Keratinocyte (primary cell): ENCODE data around the gene TRIM60. TPM values are rescaled to one million over a fixed set of nuclear protein-coding genes. Genes with fewer than 3 reads are reported as not detected.

Experiments
- DNase-seq: peaks from one replicate; pipeline ENCODE4 v3.0.0-alpha.2; 2011; ENCODE audit warnings: low read depth, missing footprints, low spot score
- FAIRE-seq: peaks from 2 replicates; lab custom pipeline; 2011; peaks lifted over from hg19 to GRCh38; lab: Jason Lieb, UNC
- H2AFZ ChIP-seq: 2 replicates; pipeline ENCODE4 v1.6.0; 2012; ENCODE audit warnings: low read length, control low read depth, inconsistent platforms; ENCODE audit not compliant: control insufficient read depth
- H3K27ac ChIP-seq: 2 replicates; pipeline ENCODE4 v1.5.1; 2011; ENCODE audit warnings: low read length; ENCODE audit not compliant: control insufficient read depth, insufficient read depth
- H3K27me3 ChIP-seq: 3 replicates; pipeline ENCODE4 v1.6.0; 2011; ENCODE audit warnings: low read length; ENCODE audit not compliant: control insufficient read depth, insufficient read depth; ENCODE audit errors: extremely low read depth
- H3K36me3 ChIP-seq, 2 experiments: 2 replicates in 1 of 2; 3 replicates in 1 of 2; pipeline ENCODE4 v1.5.1; 2011; ENCODE audit warnings: low read length in 2 of 2, mild to moderate bottlenecking in 1 of 2; ENCODE audit not compliant: control insufficient read depth in 2 of 2, insufficient read depth in 2 of 2; ENCODE audit errors: extremely low read depth in 1 of 2
- H3K4me1 ChIP-seq: 3 replicates; pipeline ENCODE4 v1.5.1; 2011; ENCODE audit warnings: low read length; ENCODE audit not compliant: control insufficient read depth, insufficient read depth; ENCODE audit errors: extremely low read depth
- H3K4me2 ChIP-seq: 3 replicates; pipeline ENCODE4 v1.6.0; 2011; ENCODE audit warnings: low read depth, low read length; ENCODE audit not compliant: control insufficient read depth, insufficient read depth; ENCODE audit errors: extremely low read depth
- H3K4me3 ChIP-seq, 3 experiments: fragments of 200-600 bp in 1 of 3; sonication (generic) in 1 of 3; 2 replicates in 2 of 3; 3 replicates in 1 of 3; pipeline ENCODE4 v1.5.1; 2011 to 2016; ENCODE audit warnings: low read length in 3 of 3, mild to moderate bottlenecking in 3 of 3, control low read depth in 2 of 3, inconsistent platforms in 1 of 3, low read depth in 1 of 3, mixed read lengths in 1 of 3, mixed run types in 1 of 3, moderate library complexity in 1 of 3; ENCODE audit not compliant: control insufficient read depth in 2 of 3, insufficient read depth in 2 of 3; ENCODE audit errors: extremely low read depth in 1 of 3
- H3K79me2 ChIP-seq: 2 replicates; pipeline ENCODE4 v1.6.0; 2012; ENCODE audit warnings: low read length; ENCODE audit not compliant: control insufficient read depth, insufficient read depth
- H3K9ac ChIP-seq: 3 replicates; pipeline ENCODE4 v1.6.0; 2011; ENCODE audit warnings: low read length; ENCODE audit not compliant: control insufficient read depth, insufficient read depth; ENCODE audit errors: extremely low read depth
- H3K9me1 ChIP-seq: 3 replicates; pipeline ENCODE4 v1.6.0; 2011; ENCODE audit warnings: low read length; ENCODE audit not compliant: control insufficient read depth, insufficient read depth; ENCODE audit errors: extremely low read depth
- H3K9me3 ChIP-seq: 2 replicates; pipeline ENCODE4 v1.5.1; 2012; ENCODE audit warnings: low read depth, low read length; ENCODE audit not compliant: control insufficient read depth
- H4K20me1 ChIP-seq: 3 replicates; pipeline ENCODE4 v1.6.0; 2011; ENCODE audit warnings: low read length; ENCODE audit not compliant: control insufficient read depth, insufficient read depth; ENCODE audit errors: extremely low read depth
- CTCF ChIP-seq, 3 experiments: IDR thresholded peaks in 1 of 3; conservative IDR thresholded peaks in 1 of 3; optimal IDR thresholded peaks in 1 of 3; 2 replicates in 2 of 3; 3 replicates in 1 of 3; pipeline versions ENCODE3 to v1.5.1; 2011; ENCODE audit warnings: low read length in 3 of 3, mild to moderate bottlenecking in 3 of 3, moderate library complexity in 2 of 3, control low read depth in 1 of 3, inconsistent platforms in 1 of 3; ENCODE audit not compliant: insufficient read depth in 2 of 3; ENCODE audit errors: extremely low read depth in 1 of 3
- EZH2 ChIP-seq: IDR thresholded peaks from one replicate; pipeline ENCODE4 v1.6.1; 2012; ENCODE audit warnings: inconsistent platforms, mild to moderate bottlenecking, low read length, moderate library complexity
- dilution Hi-C: fragments of 300-500 bp; cut with MboI; formaldehyde crosslinking; loops from one replicate; pipeline ENCODE4 v1.7.0; 2020; ENCODE audit warnings: low sequenced_read_pairs; ENCODE audit not compliant: extremely low pct_ligation_motif_present
- polyA plus RNA-seq, 5 experiments: library from polyadenylated mRNA; depleted of rRNA in 3 of 5; stranded (reverse) in 3 of 5; stranded (forward) in 1 of 5; unstranded in 1 of 5; fragments of >200 nt; gene quantifications; 1 replicate in 1 of 5; 2 replicates in 3 of 5; 3 replicates in 1 of 5; pipeline versions ENCODE4 v1.2.1 to v1.2.3, GENCODE V29; 2011 to 2012; ENCODE audit warnings: missing spikeins in 2 of 5, low read depth in 1 of 5, low replicate concordance in 1 of 5

The TRIM60 gene
- polyA plus RNA-seq, 1 donor (not counting 4 experiments of a cell fraction or from before 2014, with no cell fraction given): not detected

GRCh38 chr4:165055601-165056000 is 23.8 kb downstream of the TRIM60 start:
- FAIRE-seq: no peak
- no peak overlapping the region for H2AFZ ChIP-seq
- dilution Hi-C loops: no loop called here

GRCh38 chr4:165058666-165059065 is 26.9 kb downstream of the TRIM60 start:
- H3K4me1 ChIP-seq: no peaks in the 10 kb centered on the region
- H3K4me3 ChIP-seq: no peak overlapping the region
- H3K79me2 ChIP-seq: no peaks in the 10 kb centered on the region
- no peak overlapping the region for H3K4me2 ChIP-seq
- no peak for DNase-seq
- no peaks in the 10 kb centered on the region for H3K9me1 ChIP-seq
- no peaks in the 10 kb centered on the region for H3K9me3 ChIP-seq
- dilution Hi-C loops: no loop called here
- no peak overlapping the region for H3K9ac ChIP-seq
- H3K27me3 ChIP-seq: no peaks in the 10 kb centered on the region
- no peak overlapping the region for H3K27ac ChIP-seq
- no peak overlapping the region for H2AFZ ChIP-seq
- no peak for FAIRE-seq
- no peak for TF ChIP-seq EZH2
- TF ChIP-seq CTCF (optimal IDR thresholded peaks at IDR 0.05 in 1 of 3, IDR thresholded peaks at IDR 0.05 in 1 of 3, conservative IDR thresholded peaks at IDR 0.05 in 1 of 3; ENCODE audit: extremely low read depth in 1 of 3, insufficient read depth in 2 of 3, low read length in 3 of 3): no peak
- H3K36me3 ChIP-seq: no peaks in the 10 kb centered on the region
- no peaks in the 10 kb centered on the region for H4K20me1 ChIP-seq

More at GRCh38 chr4:165055601-165056000, 23.8 kb downstream of the TRIM60 start:
- Histone ChIP-seq H3K4me3 (no peak overlapping the region), H3K9ac (no peak overlapping the region), H3K79me2 (no peaks in the 10 kb centered on the region), H3K27ac (no peak overlapping the region), H3K9me1 (no peaks in the 10 kb centered on the region), H3K9me3 (no peaks in the 10 kb centered on the region), H3K27me3 (no peaks in the 10 kb centered on the region), H3K36me3 (no peaks in the 10 kb centered on the region), H3K4me1 (no peaks in the 10 kb centered on the region), H3K4me2 (no peak overlapping the region), H4K20me1 (no peaks in the 10 kb centered on the region)
- no peak for TF ChIP-seq EZH2
- no peak for DNase-seq

- Histone ChIP-seq H3K4me3 (no peak overlapping the region), H3K4me2 (no peak overlapping the region), H3K27me3 (no peaks in the 10 kb centered on the region), H3K9me3 (no peaks in the 10 kb centered on the region), H3K9ac (no peak overlapping the region), H3K79me2 (no peaks in the 10 kb centered on the region), H4K20me1 (no peaks in the 10 kb centered on the region), H3K36me3 (no peaks in the 10 kb centered on the region), H2AFZ (no peak overlapping the region), H3K4me1 (no peaks in the 10 kb centered on the region), H3K9me1 (no peaks in the 10 kb centered on the region), H3K27ac (no peak overlapping the region)
- dilution Hi-C loops: no loop called here
- TF ChIP-seq EZH2 (no peak), CTCF (optimal IDR thresholded peaks at IDR 0.05 in 1 of 3, IDR thresholded peaks at IDR 0.05 in 1 of 3, conservative IDR thresholded peaks at IDR 0.05 in 1 of 3; ENCODE audit: extremely low read depth in 1 of 3, insufficient read depth in 2 of 3, low read length in 3 of 3) (no peak)
- FAIRE-seq (no peak), DNase-seq (no peak)
Measured at GRCh38 chr4:165059386-165059785, 27.6 kb downstream of the TRIM60 start.
